HEK293T (cell line): ENCODE measurements around the gene CSTPP1.

Experiments used
- CTBP1 ChIP-seq: fragments of 450-650 bp; IDR thresholded peaks from 2 replicates; pipeline ENCODE4 v1.6.1; 2016; ENCODE audit warnings: borderline replicate concordance
- ELF4 ChIP-seq: fragments of 450-650 bp; IDR thresholded peaks from 2 replicates; pipeline ENCODE4 v1.6.1; 2017; ENCODE audit warnings: antibody characterized with exemption
- FOXA1 ChIP-seq: fragments of 450-650 bp; IDR thresholded peaks from 2 replicates; pipeline ENCODE4 v1.6.1; 2016; ENCODE audit warnings: mild to moderate bottlenecking
- FOXK2 ChIP-seq: fragments of 450-650 bp; IDR thresholded peaks from 2 replicates; pipeline ENCODE4 v1.6.1; 2016; ENCODE audit warnings: mild to moderate bottlenecking
- FOXM1 ChIP-seq: fragments of 450-650 bp; IDR thresholded peaks from 2 replicates; pipeline ENCODE4 v1.6.1; 2017; ENCODE audit warnings: mild to moderate bottlenecking, borderline replicate concordance
- L3MBTL2 ChIP-seq: fragments of 450-650 bp; conservative IDR thresholded peaks from 2 replicates; pipeline ENCODE4 v1.6.1; 2016; ENCODE audit warnings: mild to moderate bottlenecking
- NFRKB ChIP-seq: fragments of 450-650 bp; IDR thresholded peaks from 2 replicates; pipeline ENCODE4 v1.6.1; 2016; ENCODE audit warnings: mild to moderate bottlenecking, moderate library complexity
- SP1 ChIP-seq: fragments of 450-650 bp; IDR thresholded peaks from 2 replicates; pipeline ENCODE4 v1.6.1; 2017
- SUZ12 ChIP-seq: fragments of 450-650 bp; IDR thresholded peaks from 2 replicates; pipeline ENCODE4 v1.6.1; 2016; ENCODE audit warnings: mild to moderate bottlenecking
- TARDBP ChIP-seq: fragments of 450-650 bp; IDR thresholded peaks from 2 replicates; pipeline ENCODE4 v1.6.1; 2016
- ZNF384 ChIP-seq: fragments of 450-650 bp; IDR thresholded peaks from 2 replicates; pipeline ENCODE4 v1.6.1; 2016
- TF ChIP-seq, protein P1 (sequence below): fragments of 450-650 bp; IDR thresholded peaks from 2 replicates; pipeline ENCODE4 v1.6.1; 2016

- no peak for TF ChIP-seq ZNF384
- no peak for TF ChIP-seq ELF4
- no peak for TF ChIP-seq FOXM1
- TF ChIP-seq L3MBTL2 = no peak
- no peak for TF ChIP-seq FOXA1
- TF ChIP-seq FOXK2 = no peak
- no peak for TF ChIP-seq SP1
- TF ChIP-seq, protein P1, sequence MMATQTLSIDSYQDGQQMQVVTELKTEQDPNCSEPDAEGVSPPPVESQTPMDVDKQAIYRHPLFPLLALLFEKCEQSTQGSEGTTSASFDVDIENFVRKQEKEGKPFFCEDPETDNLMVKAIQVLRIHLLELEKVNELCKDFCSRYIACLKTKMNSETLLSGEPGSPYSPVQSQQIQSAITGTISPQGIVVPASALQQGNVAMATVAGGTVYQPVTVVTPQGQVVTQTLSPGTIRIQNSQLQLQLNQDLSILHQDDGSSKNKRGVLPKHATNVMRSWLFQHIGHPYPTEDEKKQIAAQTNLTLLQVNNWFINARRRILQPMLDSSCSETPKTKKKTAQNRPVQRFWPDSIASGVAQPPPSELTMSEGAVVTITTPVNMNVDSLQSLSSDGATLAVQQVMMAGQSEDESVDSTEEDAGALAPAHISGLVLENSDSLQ = no peak
- TF ChIP-seq TARDBP = no peak
- TF ChIP-seq CTBP1 = no peak
- TF ChIP-seq SUZ12 = no peak
- no peak for TF ChIP-seq NFRKB
Measured at GRCh38 chr11:47127213-47127612, 190.7 kb downstream of the CSTPP1 start.
